WTC11 (cell line): Measurements from ENCODE around the gene TBRG4.

Experiments
- FOXP1 ChIP-seq: sonication (generic); formaldehyde crosslinking; IDR thresholded peaks from 2 replicates; pipeline ENCODE4 v1.8.0; 2022; ENCODE audit warnings: missing genetic modification reagents, mild to moderate bottlenecking, moderate library complexity, borderline replicate concordance
- MYBL2 ChIP-seq: sonication (generic); formaldehyde crosslinking; IDR thresholded peaks from 2 replicates; pipeline ENCODE4 v1.8.1; 2023; ENCODE audit warnings: mild to moderate bottlenecking, moderate library complexity, missing genetic modification reagents
- PREB ChIP-seq: sonication (generic); formaldehyde crosslinking; IDR thresholded peaks from 2 replicates; pipeline ENCODE4 v1.8.1; 2022; ENCODE audit warnings: mild to moderate bottlenecking, missing genetic modification reagents, moderate library complexity, borderline replicate concordance
- STAT6 ChIP-seq: sonication (generic); formaldehyde crosslinking; conservative IDR thresholded peaks from 2 replicates; pipeline ENCODE4 v1.8.1; 2023; ENCODE audit warnings: mild to moderate bottlenecking, low read depth, missing genetic modification reagents, moderate library complexity

- no peak for TF ChIP-seq FOXP1
- no peak for TF ChIP-seq STAT6 (CRISPR knock-in tag)
- no peak for TF ChIP-seq MYBL2 (CRISPR knock-in tag)
- TF ChIP-seq PREB (CRISPR knock-in tag), result no peak
Observed at GRCh38 chr7:45052011-45052410, 59.5 kb downstream of the TBRG4 start.
